A549 (cell line): ENCODE data around the gene ST6GALNAC4. TPM values are rescaled to one million over a fixed set of nuclear protein-coding genes. Genes with fewer than 3 reads are reported as not detected.
"Not testable (repeated sequence)": the region's sequence is repeated elsewhere in the genome, so short reads cannot be mapped to it uniquely, and the experiment has no call there.

Source experiments
- ATAC-seq, 2 experiments: fragments of 200-7000 bp in 1 of 2; fragments of >200 bp in 1 of 2; cut with Nextera tagmentation in 1 of 2; cut with Tn5 transposase in 1 of 2; 3 replicates each; pipeline versions ENCODE4 v1.8.0 to v1.9.1; 2018 to 2020; ENCODE audit warnings: mild to moderate bottlenecking in 1 of 2, moderate library complexity in 1 of 2
- CTCF ChIA-PET: fragments of 300-600 bp; sonication (Branson Sonifier 250); formaldehyde crosslinking; extraction: SDS; loops from one replicate; lab custom pipeline; 2021; ENCODE audit warnings: antibody characterized with exemption, inconsistent platforms; lab: Yijun Ruan, JAX
- POLR2A ChIA-PET: fragments of 350-600 bp; formaldehyde crosslinking; extraction: SDS; loops from one replicate; lab custom pipeline; 2021; ENCODE audit warnings: antibody characterized with exemption, inconsistent platforms; lab: Yijun Ruan, JAX
- DNase-seq, 2 experiments: peaks; one replicate each; pipeline versions ENCODE4 v3.0.0 to v3.0.0-alpha.2; 2011 to 2016; ENCODE audit warnings: low read depth in 1 of 2, low spot score in 1 of 2
- FAIRE-seq: peaks from 2 replicates; lab custom pipeline; 2011; peaks lifted over from hg19 to GRCh38; lab: Jason Lieb, UNC
- H3K27ac ChIP-seq, 2 experiments: fragments of >200 bp; sonication (Bioruptor Twin); formaldehyde crosslinking; 3 replicates each; pipeline ENCODE4 v1.5.1; 2016 to 2017
- H3K4me1 ChIP-seq: fragments of >200 bp; sonication (Bioruptor Twin); formaldehyde crosslinking; 3 replicates; pipeline ENCODE4 v1.6.1; 2016
- H3K4me2 ChIP-seq: fragments of >200 bp; sonication (Bioruptor Twin); formaldehyde crosslinking; 3 replicates; pipeline ENCODE4 v1.6.1; 2016
- H3K4me3 ChIP-seq: fragments of >200 bp; sonication (Bioruptor Twin); formaldehyde crosslinking; 3 replicates; pipeline ENCODE4 v1.5.1; 2016
- H3K9me3 ChIP-seq: fragments of >200 bp; sonication (Bioruptor Twin); formaldehyde crosslinking; 3 replicates; pipeline ENCODE4 v1.6.1; 2016
- CBX8 ChIP-seq: fragments of 200-600 bp; sonication (generic); IDR thresholded peaks from 2 replicates; pipeline ENCODE4 v1.6.1; 2016
- CEBPB ChIP-seq, 2 experiments: fragments of >200 bp in 1 of 2; sonication (Bioruptor Twin) in 1 of 2; formaldehyde crosslinking in 1 of 2; IDR thresholded peaks; 2 replicates each; pipeline ENCODE4 v1.6.1; 2012 to 2016
- CHD2 ChIP-seq: fragments of 150-350 bp; IDR thresholded peaks from 2 replicates; pipeline ENCODE4 v1.6.1; 2014; ENCODE audit warnings: low read length; ENCODE audit not compliant: partially characterized antibody
- EHF ChIP-seq: fragments of 250-450 bp; sonication (Bioruptor Pico); IDR thresholded peaks from 2 replicates; pipeline ENCODE4 v1.5.0; 2020; ENCODE audit warnings: mild to moderate bottlenecking
- EHMT2 ChIP-seq: fragments of 200-600 bp; sonication (generic); IDR thresholded peaks from 2 replicates; pipeline ENCODE4 v1.6.1; 2016; ENCODE audit warnings: antibody characterized with exemption, low read depth, mild to moderate bottlenecking, moderate library complexity
- GATA3 ChIP-seq: IDR thresholded peaks from 2 replicates; pipeline ENCODE4 v1.6.1; 2012; ENCODE audit warnings: borderline replicate concordance
- HOXA7 ChIP-seq: fragments of 250-450 bp; sonication (Bioruptor Pico); IDR thresholded peaks from 2 replicates; pipeline ENCODE4 v1.5.0; 2020; ENCODE audit warnings: mild to moderate bottlenecking, moderate library complexity
- HOXB13 ChIP-seq: fragments of 250-450 bp; sonication (Bioruptor Pico); IDR thresholded peaks from 2 replicates; pipeline ENCODE4 v1.5.0; 2020; ENCODE audit warnings: low read depth, mild to moderate bottlenecking, moderate library complexity
- JUNB ChIP-seq: fragments of >200 bp; sonication (Bioruptor Twin); formaldehyde crosslinking; IDR thresholded peaks from 2 replicates; pipeline ENCODE4 v1.6.1; 2016
- MAFK ChIP-seq: fragments of 450-650 bp; IDR thresholded peaks from 2 replicates; pipeline ENCODE4 v1.6.1; 2014; ENCODE audit not compliant: partially characterized antibody
- MAZ ChIP-seq: fragments of 150-350 bp; IDR thresholded peaks from 2 replicates; pipeline ENCODE4 v1.6.1; 2014; ENCODE audit warnings: antibody characterized with exemption, low read depth, low read length, borderline replicate concordance
- MYC ChIP-seq: IDR thresholded peaks from 2 replicates; pipeline ENCODE4 v1.6.1; 2012; ENCODE audit warnings: mild to moderate bottlenecking, inconsistent platforms, low read length, improper control_type of control experiment, borderline replicate concordance
- NPAS2 ChIP-seq: fragments of 250-450 bp; sonication (Bioruptor Pico); IDR thresholded peaks from 2 replicates; pipeline ENCODE4 v1.8.0; 2022; ENCODE audit warnings: mild to moderate bottlenecking, moderate library complexity, borderline replicate concordance
- POLR2A ChIP-seq: IDR thresholded peaks from 2 replicates; pipeline ENCODE4 v1.6.1; 2012; ENCODE audit warnings: mild to moderate bottlenecking, low read length
- RAD21 ChIP-seq, 2 experiments: fragments of >200 bp in 1 of 2; sonication (Bioruptor Twin) in 1 of 2; formaldehyde crosslinking in 1 of 2; IDR thresholded peaks in 1 of 2; conservative IDR thresholded peaks in 1 of 2; 2 replicates in 1 of 2; 3 replicates in 1 of 2; pipeline ENCODE4 v1.6.1; 2012 to 2018; ENCODE audit warnings: inconsistent platforms in 1 of 2
- RNF2 ChIP-seq: fragments of 200-600 bp; sonication (generic); IDR thresholded peaks from 2 replicates; pipeline ENCODE4 v1.6.1; 2016; ENCODE audit warnings: low read depth, mild to moderate bottlenecking, antibody characterized with exemption, moderate library complexity, borderline replicate concordance
- SMC3 ChIP-seq: fragments of >200 bp; sonication (Bioruptor Twin); formaldehyde crosslinking; IDR thresholded peaks from 3 replicates; pipeline ENCODE4 v1.6.1; 2018; ENCODE audit warnings: inconsistent platforms
- ZFP36 ChIP-seq: fragments of 450-650 bp; IDR thresholded peaks from 2 replicates; pipeline ENCODE4 v1.6.1; 2014; ENCODE audit warnings: borderline replicate concordance; ENCODE audit not compliant: partially characterized antibody
- ZNF302 ChIP-seq: fragments of 250-450 bp; sonication (Bioruptor Pico); IDR thresholded peaks from 2 replicates; pipeline ENCODE4 v1.9.0; 2021; ENCODE audit warnings: inconsistent platforms, mild to moderate bottlenecking, moderate library complexity
- ZSCAN20 ChIP-seq: fragments of 250-450 bp; sonication (Bioruptor Pico); IDR thresholded peaks from 2 replicates; pipeline ENCODE4 v1.8.0; 2022; ENCODE audit warnings: mild to moderate bottlenecking, moderate library complexity
- WGBS: methylation state at CpG from one replicate; pipeline ENCODE4 v1.1.6; 2017; ENCODE audit errors: missing lambda C conversion rate; 5-methylcytosine and 5-hydroxymethylcytosine counted together
- polyA plus RNA-seq, 4 experiments: library from polyadenylated mRNA; depleted of rRNA in 3 of 4; stranded (reverse); fragments of >200 nt; fragmentation: RNase III in 1 of 4; extraction: RNeasy Plus Mini Kit Qiagen cat#74134 plus additional on column Dnase treatment in 1 of 4; gene quantifications; 2 replicates in 3 of 4; 3 replicates in 1 of 4; pipeline ENCODE4 v1.2.3, GENCODE V29; 2011 to 2017
- TF ChIP-seq, protein P1 (sequence below): fragments of 250-450 bp; sonication (Bioruptor Pico); IDR thresholded peaks from 2 replicates; pipeline ENCODE4 v1.5.0; 2021; ENCODE audit warnings: mild to moderate bottlenecking, moderate library complexity, borderline replicate concordance
- TF ChIP-seq, protein P2 (sequence below): fragments of 150-350 bp; IDR thresholded peaks from 2 replicates; pipeline ENCODE4 v1.6.1; 2014; ENCODE audit warnings: low read depth, mild to moderate bottlenecking, low read length
- TF ChIP-seq, protein P3 (sequence below): IDR thresholded peaks from 2 replicates; pipeline ENCODE4 v1.6.1; 2012
- TF ChIP-seq, protein P4 (sequence below): IDR thresholded peaks from 2 replicates; pipeline ENCODE4 v1.6.1; 2012; ENCODE audit warnings: low read depth, borderline replicate concordance
- TF ChIP-seq, protein P5 (sequence below): IDR thresholded peaks from 2 replicates; pipeline ENCODE4 v1.6.1; 2012

The ST6GALNAC4 gene
- polyA plus RNA-seq, 2 of the 4 experiments (the other 2 are of a cell fraction) = 11.0 to 24.8 TPM

DNA sequence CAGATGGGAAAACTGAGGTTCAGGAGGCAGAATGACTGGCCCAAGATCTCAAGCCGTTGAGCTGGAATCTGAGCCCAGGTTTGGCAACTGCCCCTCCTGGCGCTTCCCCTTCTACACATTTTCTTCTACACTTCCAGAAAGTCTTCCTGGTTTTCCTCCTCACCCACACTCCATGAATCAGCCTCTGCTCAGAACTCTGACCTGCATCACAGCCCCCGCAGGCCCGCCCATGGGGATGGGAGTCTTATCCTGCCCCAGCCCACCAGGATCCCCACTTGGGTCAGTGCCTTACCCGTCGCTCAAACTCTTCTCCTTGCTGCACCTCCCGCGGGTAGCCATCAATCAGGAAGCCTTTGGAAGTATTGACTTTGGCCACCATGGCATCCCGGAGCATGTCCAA, 45.3 kb downstream of the ST6GALNAC4 start:
- WGBS = 86% methylated on average over 9 of the region's 9 CpGs
- Histone ChIP-seq H3K4me3 (no peak overlapping the region), H3K9me3 (no peaks in the 10 kb centered on the region), H3K4me2 (no peak overlapping the region), H3K4me1 (peaks cover 27% of the 10 kb centered on the region), H3K27ac (no peak overlapping the region)
- TF ChIP-seq MYC (no peak), NPAS2 (no peak), HOXA7 (CRISPR knock-in tag) (no peak), ZNF302 (no peak), HOXB13 (CRISPR knock-in tag) (no peak), RNF2 (no peak), POLR2A (no peak), RAD21 (conservative IDR thresholded peaks at IDR 0.05 in 1 of 2, IDR thresholded peaks at IDR 0.05 in 1 of 2) (no peak)
- no peak for DNase-seq
- ChIA-PET POLR2A (no interaction called here), CTCF (interaction anchor here (1.7 to 13.7 kb wide), 15 partner anchors 11 to 368 kb away, joined by 5 to 117 read pairs (median 22); partner anchors contain the start of genes ENG, FPGS and TOR2A)
- no peak for FAIRE-seq
- no peak for ATAC-seq

DNA sequence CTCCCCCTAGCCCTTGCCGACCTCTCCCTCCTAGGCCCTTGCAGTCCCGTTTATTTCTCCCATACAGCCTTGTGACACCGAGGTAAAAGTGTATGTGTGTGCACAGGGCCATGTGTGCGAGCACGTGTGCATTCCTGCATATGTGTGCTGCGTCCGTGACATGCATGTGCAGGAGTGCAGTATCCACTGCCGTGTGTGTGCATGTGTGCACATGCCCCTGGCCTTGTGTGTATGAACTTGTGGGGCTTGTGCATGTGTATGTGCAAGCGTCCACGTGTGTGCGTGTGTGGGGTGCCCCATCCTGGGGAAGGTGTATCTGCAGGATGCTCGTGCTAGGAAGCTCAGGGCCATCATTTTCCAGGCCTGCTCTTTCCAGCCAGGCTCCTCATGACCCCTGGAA, 46.0 kb downstream of the ST6GALNAC4 start:
- CTCF ChIA-PET = interaction anchor here (0.5 to 13.7 kb wide), 32 partner anchors 10 to 381 kb away, joined by 3 to 117 read pairs (median 17); partner anchors contain the start of genes CDK9, ENG, FPGS and ST6GALNAC4
- no peaks in the 10 kb centered on the region for H3K9me3 ChIP-seq
- no peak overlapping the region for H3K4me3 ChIP-seq
- TF ChIP-seq EHMT2 (no peak), CEBPB (IDR thresholded peaks at IDR 0.05) (no peak), ZSCAN20 (CRISPR knock-in tag) (no peak), MAFK (no peak), JUNB (no peak), POLR2A (no peak), RAD21 (conservative IDR thresholded peaks at IDR 0.05 in 1 of 2, IDR thresholded peaks at IDR 0.05 in 1 of 2) (no peak), ZFP36 (no peak), CBX8 (no peak), GATA3 (no peak), NPAS2 (no peak), MAZ (no peak), EHF (CRISPR knock-in tag) (no peak), CHD2 (no peak), SMC3 (no peak)
- TF ChIP-seq, protein P1, sequence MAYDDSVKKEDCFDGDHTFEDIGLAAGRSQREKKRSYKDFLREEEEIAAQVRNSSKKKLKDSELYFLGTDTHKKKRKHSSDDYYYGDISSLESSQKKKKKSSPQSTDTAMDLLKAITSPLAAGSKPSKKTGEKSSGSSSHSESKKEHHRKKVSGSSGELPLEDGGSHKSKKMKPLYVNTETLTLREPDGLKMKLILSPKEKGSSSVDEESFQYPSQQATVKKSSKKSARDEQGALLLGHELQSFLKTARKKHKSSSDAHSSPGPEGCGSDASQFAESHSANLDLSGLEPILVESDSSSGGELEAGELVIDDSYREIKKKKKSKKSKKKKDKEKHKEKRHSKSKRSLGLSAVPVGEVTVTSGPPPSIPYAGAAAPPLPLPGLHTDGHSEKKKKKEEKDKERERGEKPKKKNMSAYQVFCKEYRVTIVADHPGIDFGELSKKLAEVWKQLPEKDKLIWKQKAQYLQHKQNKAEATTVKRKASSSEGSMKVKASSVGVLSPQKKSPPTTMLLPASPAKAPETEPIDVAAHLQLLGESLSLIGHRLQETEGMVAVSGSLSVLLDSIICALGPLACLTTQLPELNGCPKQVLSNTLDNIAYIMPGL (CRISPR knock-in tag) = no peak
- TF ChIP-seq, protein P2, sequence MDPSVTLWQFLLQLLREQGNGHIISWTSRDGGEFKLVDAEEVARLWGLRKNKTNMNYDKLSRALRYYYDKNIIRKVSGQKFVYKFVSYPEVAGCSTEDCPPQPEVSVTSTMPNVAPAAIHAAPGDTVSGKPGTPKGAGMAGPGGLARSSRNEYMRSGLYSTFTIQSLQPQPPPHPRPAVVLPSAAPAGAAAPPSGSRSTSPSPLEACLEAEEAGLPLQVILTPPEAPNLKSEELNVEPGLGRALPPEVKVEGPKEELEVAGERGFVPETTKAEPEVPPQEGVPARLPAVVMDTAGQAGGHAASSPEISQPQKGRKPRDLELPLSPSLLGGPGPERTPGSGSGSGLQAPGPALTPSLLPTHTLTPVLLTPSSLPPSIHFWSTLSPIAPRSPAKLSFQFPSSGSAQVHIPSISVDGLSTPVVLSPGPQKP = no peak
- TF ChIP-seq, protein P3, sequence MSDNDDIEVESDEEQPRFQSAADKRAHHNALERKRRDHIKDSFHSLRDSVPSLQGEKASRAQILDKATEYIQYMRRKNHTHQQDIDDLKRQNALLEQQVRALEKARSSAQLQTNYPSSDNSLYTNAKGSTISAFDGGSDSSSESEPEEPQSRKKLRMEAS = no peak
- TF ChIP-seq, protein P4, sequence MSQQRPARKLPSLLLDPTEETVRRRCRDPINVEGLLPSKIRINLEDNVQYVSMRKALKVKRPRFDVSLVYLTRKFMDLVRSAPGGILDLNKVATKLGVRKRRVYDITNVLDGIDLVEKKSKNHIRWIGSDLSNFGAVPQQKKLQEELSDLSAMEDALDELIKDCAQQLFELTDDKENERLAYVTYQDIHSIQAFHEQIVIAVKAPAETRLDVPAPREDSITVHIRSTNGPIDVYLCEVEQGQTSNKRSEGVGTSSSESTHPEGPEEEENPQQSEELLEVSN = no peak
- TF ChIP-seq, protein P5, sequence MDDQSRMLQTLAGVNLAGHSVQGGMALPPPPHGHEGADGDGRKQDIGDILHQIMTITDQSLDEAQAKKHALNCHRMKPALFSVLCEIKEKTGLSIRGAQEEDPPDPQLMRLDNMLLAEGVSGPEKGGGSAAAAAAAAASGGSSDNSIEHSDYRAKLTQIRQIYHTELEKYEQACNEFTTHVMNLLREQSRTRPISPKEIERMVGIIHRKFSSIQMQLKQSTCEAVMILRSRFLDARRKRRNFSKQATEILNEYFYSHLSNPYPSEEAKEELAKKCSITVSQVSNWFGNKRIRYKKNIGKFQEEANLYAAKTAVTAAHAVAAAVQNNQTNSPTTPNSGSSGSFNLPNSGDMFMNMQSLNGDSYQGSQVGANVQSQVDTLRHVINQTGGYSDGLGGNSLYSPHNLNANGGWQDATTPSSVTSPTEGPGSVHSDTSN = no peak
- TF ChIP-seq, all 56 proteins: peak for 0
- 79% methylated on average over 12 of the region's 12 CpGs for WGBS
- DNase-seq = no peak
- peaks cover 20% of the 10 kb centered on the region for H3K4me1 ChIP-seq
- H3K27ac ChIP-seq = no peak overlapping the region
- H3K4me2 ChIP-seq = no peak overlapping the region
- FAIRE-seq = no peak
- POLR2A ChIA-PET = no interaction called here
- ATAC-seq = no peak

DNA sequence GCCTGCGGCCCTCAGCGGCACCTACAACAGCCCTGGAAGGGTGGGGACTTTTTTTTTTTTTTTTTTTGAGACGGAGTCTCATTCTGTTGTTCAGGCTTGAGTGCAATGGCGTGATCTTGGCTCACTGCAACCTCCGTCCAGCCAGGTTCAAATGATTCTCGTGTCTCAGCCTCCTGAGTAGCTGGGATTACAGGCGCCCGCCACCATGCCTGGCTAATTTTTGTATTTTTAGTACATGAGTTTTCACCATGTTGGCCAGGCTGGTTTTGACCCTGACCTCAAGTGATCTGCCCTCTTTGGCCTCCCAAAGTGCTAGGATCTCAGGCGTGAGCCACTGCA, 46.7 kb downstream of the ST6GALNAC4 start:
- H3K27ac ChIP-seq, DNase-seq, FAIRE-seq, H3K9me3 ChIP-seq, H3K4me3 ChIP-seq, H3K4me2 ChIP-seq, ATAC-seq: not testable (repeated sequence)
- POLR2A ChIA-PET = interaction anchor here (0.6 to 1.1 kb wide), 4 partner anchors 67 to 419 kb away, joined by 3 to 10 read pairs (median 5); partner anchors contain the start of gene LRSAM1
- H3K4me1 ChIP-seq = peaks cover 12% of the 10 kb centered on the region
- WGBS = 53% methylated on average over 9 of the region's 9 CpGs
- CTCF ChIA-PET = interaction anchor here (0.6 to 13.7 kb wide), 81 partner anchors 8 to 408 kb away, joined by 3 to 117 read pairs (median 6); partner anchors contain the start of genes CDK9, ENG, FPGS and ST6GALNAC4
